ENCODE measurements around the gene OR7D2.

The OR7D2 gene

GRCh38 chr19:9146882-9147281 lies 31.9 kb upstream of the OR7D2 start:
- no peak overlapping the region for H3K4me3 ChIP-seq (ENCODE audit: low read depth, low read length)
- DNase-seq (ENCODE audit: low read depth): no peak
- TF ChIP-seq CTCF (IDR thresholded peaks at IDR 0.05; ENCODE audit: insufficient read depth, low read depth, low read length, missing control alignments): no peak

- no peak for DNase-seq (ENCODE audit: low read depth)
- no peak overlapping the region for H3K4me3 ChIP-seq (ENCODE audit: low read depth, low read length)
- no peak for TF ChIP-seq CTCF (IDR thresholded peaks at IDR 0.05; ENCODE audit: insufficient read depth, low read depth, low read length, missing control alignments)
Observed at GRCh38 chr19:9148697-9149096, 30.1 kb upstream of the OR7D2 start.

- H3K4me3 ChIP-seq (ENCODE audit: low read depth, low read length): no peak overlapping the region
- TF ChIP-seq CTCF (IDR thresholded peaks at IDR 0.05; ENCODE audit: insufficient read depth, low read depth, low read length, missing control alignments): no peak
- no peak for DNase-seq (ENCODE audit: low read depth)
Observed at GRCh38 chr19:9149997-9150396, 28.8 kb upstream of the OR7D2 start.

GRCh38 chr19:9150650-9151049 lies 28.1 kb upstream of the OR7D2 start:
- no peak for DNase-seq (ENCODE audit: low read depth)
- no peak overlapping the region for H3K4me3 ChIP-seq (ENCODE audit: low read depth, low read length)
- TF ChIP-seq CTCF (IDR thresholded peaks at IDR 0.05; ENCODE audit: insufficient read depth, low read depth, low read length, missing control alignments): no peak

- no peak for DNase-seq (ENCODE audit: low read depth)
- TF ChIP-seq CTCF (IDR thresholded peaks at IDR 0.05; ENCODE audit: insufficient read depth, low read depth, low read length, missing control alignments): no peak
- H3K4me3 ChIP-seq (ENCODE audit: low read depth, low read length): no peak overlapping the region
Observed at GRCh38 chr19:9151367-9151766, 27.4 kb upstream of the OR7D2 start.

- DNase-seq (ENCODE audit: low read depth): no peak
- TF ChIP-seq CTCF (IDR thresholded peaks at IDR 0.05; ENCODE audit: insufficient read depth, low read depth, low read length, missing control alignments): no peak
- no peak overlapping the region for H3K4me3 ChIP-seq (ENCODE audit: low read depth, low read length)
Observed at GRCh38 chr19:9155591-9155990, 23.2 kb upstream of the OR7D2 start.

GRCh38 chr19:9156304-9156703 lies 22.5 kb upstream of the OR7D2 start:
- no peak for DNase-seq (ENCODE audit: low read depth)
- TF ChIP-seq CTCF (IDR thresholded peaks at IDR 0.05; ENCODE audit: insufficient read depth, low read depth, low read length, missing control alignments): no peak
- no peak overlapping the region for H3K4me3 ChIP-seq (ENCODE audit: low read depth, low read length)

All from GM12865 (cell line).